Mesenchymal stem cell (in vitro differentiated cells and primary cell): ENCODE measurements around the gene MTCH1.
A peak's percentile ranks its signal among the peaks of the same experiment; 100 is the strongest.

ENCODE experiments used
- DNase-seq: peaks from one replicate; pipeline ENCODE4 v3.0.0-alpha.2; 2013
- H2AFZ ChIP-seq: one replicate; pipeline ENCODE4 v1.6.1; 2013; ENCODE audit warnings: low read depth, mild to moderate bottlenecking, control low read depth, inconsistent platforms, low read length, moderate library complexity
- H2AK5ac ChIP-seq: 2 replicates; pipeline ENCODE4 v1.6.1; 2013; ENCODE audit warnings: low read length, moderate library complexity, mild to moderate bottlenecking, inconsistent platforms; ENCODE audit not compliant: severe bottlenecking
- H2BK120ac ChIP-seq: one replicate; pipeline ENCODE4 v1.6.1; 2013; ENCODE audit warnings: low read depth, mild to moderate bottlenecking, inconsistent platforms, low read length, moderate library complexity
- H2BK12ac ChIP-seq, 2 experiments: one replicate each; pipeline ENCODE4 v1.6.1; 2013; ENCODE audit warnings: inconsistent platforms in 2 of 2, low read length in 2 of 2, mild to moderate bottlenecking in 2 of 2, moderate library complexity in 2 of 2, control low read depth in 1 of 2
- H2BK15ac ChIP-seq: one replicate; pipeline ENCODE4 v1.6.1; 2013; ENCODE audit warnings: mild to moderate bottlenecking, low read depth, inconsistent platforms; ENCODE audit not compliant: poor library complexity, severe bottlenecking
- H2BK5ac ChIP-seq: 2 replicates; pipeline ENCODE4 v1.6.1; 2013; ENCODE audit warnings: low read depth, mild to moderate bottlenecking, low read length, control low read depth, inconsistent platforms; ENCODE audit not compliant: poor library complexity, severe bottlenecking
- H3K14ac ChIP-seq, 2 experiments: one replicate each; pipeline ENCODE4 v1.6.1; 2013; ENCODE audit warnings: inconsistent platforms in 2 of 2, low read length in 2 of 2, control low read depth in 1 of 2, mild to moderate bottlenecking in 1 of 2, moderate library complexity in 1 of 2
- H3K18ac ChIP-seq, 2 experiments: one replicate each; pipeline ENCODE4 v1.6.1; 2013; ENCODE audit warnings: inconsistent platforms in 2 of 2, low read length in 2 of 2, control low read depth in 1 of 2, low read depth in 1 of 2, mild to moderate bottlenecking in 1 of 2
- H3K23ac ChIP-seq, 2 experiments: one replicate each; pipeline ENCODE4 v1.6.1; 2013; ENCODE audit warnings: inconsistent platforms in 2 of 2, low read length in 2 of 2, mild to moderate bottlenecking in 2 of 2, moderate library complexity in 2 of 2, control low read depth in 1 of 2
- H3K27ac ChIP-seq: 2 replicates; pipeline ENCODE4 v1.5.1; 2013; ENCODE audit warnings: mild to moderate bottlenecking, moderate library complexity, low read length, control low read depth, inconsistent platforms; ENCODE audit not compliant: poor library complexity, severe bottlenecking
- H3K27me3 ChIP-seq, 2 experiments: 2 replicates each; pipeline versions ENCODE4 v1.6.1 to v1.7.0; 2013; ENCODE audit warnings: low read length in 2 of 2, mild to moderate bottlenecking in 2 of 2, moderate library complexity in 2 of 2, control low read depth in 1 of 2, inconsistent platforms in 1 of 2; ENCODE audit not compliant: control insufficient read depth in 1 of 2, insufficient read depth in 1 of 2
- H3K36me3 ChIP-seq, 2 experiments: 2 replicates each; pipeline versions ENCODE4 v1.6.1 to v1.7.0; 2013; ENCODE audit warnings: low read length in 2 of 2, control low read depth in 1 of 2, inconsistent platforms in 1 of 2, low read depth in 1 of 2, mild to moderate bottlenecking in 1 of 2; ENCODE audit not compliant: insufficient read depth in 2 of 2, control insufficient read depth in 1 of 2
- H3K4ac ChIP-seq, 2 experiments: one replicate each; pipeline ENCODE4 v1.6.1; 2013; ENCODE audit warnings: inconsistent platforms in 2 of 2, low read length in 2 of 2, mild to moderate bottlenecking in 2 of 2, moderate library complexity in 2 of 2, control low read depth in 1 of 2, low read depth in 1 of 2
- H3K4me1 ChIP-seq: 2 replicates; pipeline ENCODE4 v1.6.1; 2013; ENCODE audit warnings: low read depth, low read length, control low read depth; ENCODE audit not compliant: control insufficient read depth, insufficient read depth
- H3K4me2 ChIP-seq: 2 replicates; pipeline ENCODE4 v1.6.1; 2013; ENCODE audit warnings: low read length, mild to moderate bottlenecking, inconsistent platforms; ENCODE audit not compliant: poor library complexity, severe bottlenecking
- H3K4me3 ChIP-seq, 2 experiments: 2 replicates each; pipeline versions ENCODE4 v1.5.1 to v1.7.0; 2013; ENCODE audit warnings: low read length in 2 of 2, mild to moderate bottlenecking in 2 of 2, control low read depth in 1 of 2, low read depth in 1 of 2; ENCODE audit not compliant: insufficient read depth in 1 of 2
- H3K79me1 ChIP-seq: replicated peaks from 2 replicates; pipeline ENCODE4 v1.6.1; 2013; ENCODE audit warnings: mild to moderate bottlenecking, control low read depth, low read length, inconsistent platforms; ENCODE audit not compliant: poor library complexity, severe bottlenecking
- H3K9ac ChIP-seq: 2 replicates; pipeline ENCODE4 v1.7.0; 2013; ENCODE audit warnings: mild to moderate bottlenecking, low read length, moderate library complexity
- H3K9me3 ChIP-seq: 2 replicates; pipeline ENCODE4 v1.7.0; 2013; ENCODE audit warnings: mild to moderate bottlenecking, low read length; ENCODE audit not compliant: control insufficient read depth
- H4K8ac ChIP-seq: one replicate; pipeline ENCODE4 v1.6.1; 2013; ENCODE audit warnings: inconsistent platforms, mild to moderate bottlenecking, low read length, moderate library complexity
- H4K91ac ChIP-seq: one replicate; pipeline ENCODE4 v1.6.1; 2013; ENCODE audit warnings: mild to moderate bottlenecking, low read length, inconsistent platforms
- WGBS: methylation state at CpG from one replicate; pipeline ENCODE4 v1.1.7; 2013; ENCODE audit warnings: mixed read lengths; 5-methylcytosine and 5-hydroxymethylcytosine counted together

Gene MTCH1

GRCh38 chr6:36926708-36927513 is 59.1 kb downstream of the MTCH1 start:
- DNase-seq, result no peak
- Histone ChIP-seq H3K23ac (no peak overlapping the region), H4K91ac (no peak overlapping the region), H3K79me1 (no peaks in the 10 kb centered on the region), H3K9me3 (no peaks in the 10 kb centered on the region), H2BK12ac (no peak overlapping the region), H2BK5ac (no peak overlapping the region), H3K36me3 (peaks cover 5 to 30% of the 10 kb centered on the region in 2 experiments), H4K8ac (no peak overlapping the region), H2BK15ac (no peak overlapping the region), H3K4me3 (no peak overlapping the region), H2BK120ac (no peak overlapping the region), H2AK5ac (no peak overlapping the region), H3K4ac (no peak overlapping the region), H3K4me1 (peaks cover 28% of the 10 kb centered on the region), H2AFZ (no peak overlapping the region), H3K14ac (no peak overlapping the region), H3K27ac (peak overlapping the region; percentile 36), H3K27me3 (no peaks in the 10 kb centered on the region), H3K9ac (no peak overlapping the region), H3K18ac (no peak overlapping the region), H3K4me2 (peak overlapping the region; percentile 9)
- WGBS, result 86% methylated on average over 7 of the region's 10 CpGs

GRCh38 chr6:36925809-36926208 is 60.2 kb downstream of the MTCH1 start:
- WGBS, result 96% methylated on average over 2 of the region's 4 CpGs
- Histone ChIP-seq H3K9me3 (no peaks in the 10 kb centered on the region), H3K14ac (no peak overlapping the region)

GRCh38 chr6:36924778-36925374 is 61.1 kb downstream of the MTCH1 start:
- Histone ChIP-seq H3K79me1 (no peaks in the 10 kb centered on the region), H3K23ac (no peak overlapping the region), H3K4me2 (no peak overlapping the region), H3K9ac (no peak overlapping the region), H3K36me3 (peaks cover 16 to 43% of the 10 kb centered on the region in 2 experiments), H2BK12ac (no peak overlapping the region), H2BK120ac (no peak overlapping the region), H4K91ac (no peak overlapping the region), H2BK15ac (no peak overlapping the region), H4K8ac (no peak overlapping the region), H3K27ac (no peak overlapping the region), H2AFZ (no peak overlapping the region), H3K4me3 (no peak overlapping the region), H3K4ac (no peak overlapping the region), H3K18ac (no peak overlapping the region), H2AK5ac (no peak overlapping the region), H2BK5ac (no peak overlapping the region), H3K14ac (no peak overlapping the region), H3K9me3 (no peaks in the 10 kb centered on the region), H3K4me1 (peaks cover 26% of the 10 kb centered on the region), H3K27me3 (no peaks in the 10 kb centered on the region)
- DNase-seq, result no peak
- WGBS, result 77% methylated on average over 5 of the region's 5 CpGs

More at GRCh38 chr6:36925809-36926208, 60.2 kb downstream of the MTCH1 start:
- Histone ChIP-seq H3K23ac (no peak overlapping the region), H3K4me3 (no peak overlapping the region), H3K4me1 (peaks cover 28% of the 10 kb centered on the region), H3K4ac (no peak overlapping the region), H2BK12ac (no peak overlapping the region), H3K18ac (no peak overlapping the region), H4K8ac (no peak overlapping the region), H3K9ac (no peak overlapping the region), H4K91ac (no peak overlapping the region), H2BK15ac (no peak overlapping the region), H3K79me1 (no peaks in the 10 kb centered on the region), H3K27ac (no peak overlapping the region), H2BK5ac (no peak overlapping the region), H2BK120ac (no peak overlapping the region), H2AK5ac (peak overlapping the region; percentile 19), H2AFZ (no peak overlapping the region), H3K4me2 (no peak overlapping the region), H3K27me3 (no peaks in the 10 kb centered on the region), H3K36me3 (peaks cover 14 to 39% of the 10 kb centered on the region in 2 experiments)
- DNase-seq, result no peak

GRCh38 chr6:36924131-36924530 is 61.9 kb downstream of the MTCH1 start:
- no peaks in the 10 kb centered on the region for H3K79me1 ChIP-seq
- H3K4me2 ChIP-seq, result peak overlapping the region; percentile 40
- H3K4me1 ChIP-seq, result peaks cover 26% of the 10 kb centered on the region
- no peak overlapping the region for H4K91ac ChIP-seq
- H3K27ac ChIP-seq, result no peak overlapping the region
- H3K23ac ChIP-seq, result no peak overlapping the region
- 48% methylated on average over 4 of the region's 4 CpGs for WGBS
- H3K27me3 ChIP-seq, result no peaks in the 10 kb centered on the region
- no peaks in the 10 kb centered on the region for H3K9me3 ChIP-seq
- peaks cover 20 to 50% of the 10 kb centered on the region in 2 experiments for H3K36me3 ChIP-seq
- no peak overlapping the region for H2AFZ ChIP-seq
- H2AK5ac ChIP-seq, result no peak overlapping the region
- H2BK5ac ChIP-seq, result no peak overlapping the region
- H2BK15ac ChIP-seq, result no peak overlapping the region
- H3K14ac ChIP-seq, result no peak overlapping the region
- no peak overlapping the region for H3K4me3 ChIP-seq
- H3K9ac ChIP-seq, result no peak overlapping the region
- H4K8ac ChIP-seq, result no peak overlapping the region
- H3K18ac ChIP-seq, result no peak overlapping the region
- no peak overlapping the region for H3K4ac ChIP-seq
- no peak overlapping the region for H2BK12ac ChIP-seq
- peak; percentile 25 for DNase-seq
- no peak overlapping the region for H2BK120ac ChIP-seq
